ENCODE results near the gene ZDHHC1. TPM values are rescaled to one million over a fixed set of nuclear protein-coding genes. Genes with fewer than 3 reads are reported as not detected.

The ZDHHC1 gene
- total and polyA plus RNA-seq, 2 of the 13 experiments (the other 11 are each of a cell fraction or from before 2014, with no cell fraction given), result 0.51 to 1.1 TPM

DNA sequence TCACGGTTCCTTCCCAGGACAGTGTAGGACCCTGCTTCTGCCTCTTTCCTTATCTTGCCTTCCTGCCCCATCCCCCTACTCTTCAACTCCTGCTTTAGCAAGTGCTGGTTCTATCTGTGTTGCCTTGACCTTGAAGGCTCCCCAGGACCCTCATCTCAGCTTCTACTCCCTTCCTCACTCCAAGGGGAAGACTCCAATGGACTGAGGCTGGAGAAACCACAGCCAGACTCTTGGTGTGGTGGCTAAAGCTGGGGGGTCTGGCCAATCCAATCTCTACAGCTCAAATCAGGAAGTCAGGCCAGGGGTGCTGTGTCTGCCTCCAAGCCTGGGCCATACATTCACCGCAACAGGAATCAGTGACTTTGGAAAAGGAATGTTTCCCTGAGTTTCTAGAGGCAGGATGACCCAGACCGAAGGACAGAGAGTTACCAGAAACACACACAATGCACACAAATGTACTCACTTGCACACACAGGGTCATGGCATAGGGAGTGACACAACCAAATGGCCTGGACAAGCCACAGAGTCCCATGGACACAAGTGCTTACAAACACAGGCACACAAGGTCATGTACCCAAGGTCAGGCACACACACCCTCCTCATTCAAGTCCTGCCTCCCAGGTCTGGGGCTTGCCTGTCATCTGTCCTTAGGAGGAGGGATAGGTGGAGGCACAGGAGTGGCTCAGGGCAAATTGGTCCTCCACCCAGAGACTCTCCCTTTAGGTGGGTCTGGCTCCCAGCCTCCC is 12.9 kb upstream of the ZDHHC1 start (continued):
- no peak for TF ChIP-seq RBM22 (optimal IDR thresholded peaks at IDR 0.05; ENCODE audit: low read length)
- no peak for TF ChIP-seq SMC3 (IDR thresholded peaks at IDR 0.05; ENCODE audit: low read length)
- no peak for TF ChIP-seq RFX5 (IDR thresholded peaks at IDR 0.05; ENCODE audit: low read depth, low read length)
- no peak for TF ChIP-seq JDP2 (CRISPR knock-in tag; IDR thresholded peaks at IDR 0.05; ENCODE audit: borderline replicate concordance)
- no peak for TF ChIP-seq SNAI1 (CRISPR knock-in tag; IDR thresholded peaks at IDR 0.05; ENCODE audit: borderline replicate concordance)
- TF ChIP-seq, protein P1, sequence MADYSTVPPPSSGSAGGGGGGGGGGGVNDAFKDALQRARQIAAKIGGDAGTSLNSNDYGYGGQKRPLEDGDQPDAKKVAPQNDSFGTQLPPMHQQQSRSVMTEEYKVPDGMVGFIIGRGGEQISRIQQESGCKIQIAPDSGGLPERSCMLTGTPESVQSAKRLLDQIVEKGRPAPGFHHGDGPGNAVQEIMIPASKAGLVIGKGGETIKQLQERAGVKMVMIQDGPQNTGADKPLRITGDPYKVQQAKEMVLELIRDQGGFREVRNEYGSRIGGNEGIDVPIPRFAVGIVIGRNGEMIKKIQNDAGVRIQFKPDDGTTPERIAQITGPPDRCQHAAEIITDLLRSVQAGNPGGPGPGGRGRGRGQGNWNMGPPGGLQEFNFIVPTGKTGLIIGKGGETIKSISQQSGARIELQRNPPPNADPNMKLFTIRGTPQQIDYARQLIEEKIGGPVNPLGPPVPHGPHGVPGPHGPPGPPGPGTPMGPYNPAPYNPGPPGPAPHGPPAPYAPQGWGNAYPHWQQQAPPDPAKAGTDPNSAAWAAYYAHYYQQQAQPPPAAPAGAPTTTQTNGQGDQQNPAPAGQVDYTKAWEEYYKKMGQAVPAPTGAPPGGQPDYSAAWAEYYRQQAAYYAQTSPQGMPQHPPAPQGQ (CRISPR knock-in tag; IDR thresholded peaks at IDR 0.05; ENCODE audit: borderline replicate concordance), result no peak
- TF ChIP-seq, protein P2, sequence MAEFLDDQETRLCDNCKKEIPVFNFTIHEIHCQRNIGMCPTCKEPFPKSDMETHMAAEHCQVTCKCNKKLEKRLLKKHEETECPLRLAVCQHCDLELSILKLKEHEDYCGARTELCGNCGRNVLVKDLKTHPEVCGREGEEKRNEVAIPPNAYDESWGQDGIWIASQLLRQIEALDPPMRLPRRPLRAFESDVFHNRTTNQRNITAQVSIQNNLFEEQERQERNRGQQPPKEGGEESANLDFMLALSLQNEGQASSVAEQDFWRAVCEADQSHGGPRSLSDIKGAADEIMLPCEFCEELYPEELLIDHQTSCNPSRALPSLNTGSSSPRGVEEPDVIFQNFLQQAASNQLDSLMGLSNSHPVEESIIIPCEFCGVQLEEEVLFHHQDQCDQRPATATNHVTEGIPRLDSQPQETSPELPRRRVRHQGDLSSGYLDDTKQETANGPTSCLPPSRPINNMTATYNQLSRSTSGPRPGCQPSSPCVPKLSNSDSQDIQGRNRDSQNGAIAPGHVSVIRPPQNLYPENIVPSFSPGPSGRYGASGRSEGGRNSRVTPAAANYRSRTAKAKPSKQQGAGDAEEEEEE (CRISPR knock-in tag; IDR thresholded peaks at IDR 0.05; ENCODE audit: borderline replicate concordance), result no peak
- TF ChIP-seq ZNF777 (CRISPR knock-in tag; IDR thresholded peaks at IDR 0.05), result no peak
- TF ChIP-seq ZFP36L1 (CRISPR knock-in tag; IDR thresholded peaks at IDR 0.05), result no peak
- TF ChIP-seq, protein P3, sequence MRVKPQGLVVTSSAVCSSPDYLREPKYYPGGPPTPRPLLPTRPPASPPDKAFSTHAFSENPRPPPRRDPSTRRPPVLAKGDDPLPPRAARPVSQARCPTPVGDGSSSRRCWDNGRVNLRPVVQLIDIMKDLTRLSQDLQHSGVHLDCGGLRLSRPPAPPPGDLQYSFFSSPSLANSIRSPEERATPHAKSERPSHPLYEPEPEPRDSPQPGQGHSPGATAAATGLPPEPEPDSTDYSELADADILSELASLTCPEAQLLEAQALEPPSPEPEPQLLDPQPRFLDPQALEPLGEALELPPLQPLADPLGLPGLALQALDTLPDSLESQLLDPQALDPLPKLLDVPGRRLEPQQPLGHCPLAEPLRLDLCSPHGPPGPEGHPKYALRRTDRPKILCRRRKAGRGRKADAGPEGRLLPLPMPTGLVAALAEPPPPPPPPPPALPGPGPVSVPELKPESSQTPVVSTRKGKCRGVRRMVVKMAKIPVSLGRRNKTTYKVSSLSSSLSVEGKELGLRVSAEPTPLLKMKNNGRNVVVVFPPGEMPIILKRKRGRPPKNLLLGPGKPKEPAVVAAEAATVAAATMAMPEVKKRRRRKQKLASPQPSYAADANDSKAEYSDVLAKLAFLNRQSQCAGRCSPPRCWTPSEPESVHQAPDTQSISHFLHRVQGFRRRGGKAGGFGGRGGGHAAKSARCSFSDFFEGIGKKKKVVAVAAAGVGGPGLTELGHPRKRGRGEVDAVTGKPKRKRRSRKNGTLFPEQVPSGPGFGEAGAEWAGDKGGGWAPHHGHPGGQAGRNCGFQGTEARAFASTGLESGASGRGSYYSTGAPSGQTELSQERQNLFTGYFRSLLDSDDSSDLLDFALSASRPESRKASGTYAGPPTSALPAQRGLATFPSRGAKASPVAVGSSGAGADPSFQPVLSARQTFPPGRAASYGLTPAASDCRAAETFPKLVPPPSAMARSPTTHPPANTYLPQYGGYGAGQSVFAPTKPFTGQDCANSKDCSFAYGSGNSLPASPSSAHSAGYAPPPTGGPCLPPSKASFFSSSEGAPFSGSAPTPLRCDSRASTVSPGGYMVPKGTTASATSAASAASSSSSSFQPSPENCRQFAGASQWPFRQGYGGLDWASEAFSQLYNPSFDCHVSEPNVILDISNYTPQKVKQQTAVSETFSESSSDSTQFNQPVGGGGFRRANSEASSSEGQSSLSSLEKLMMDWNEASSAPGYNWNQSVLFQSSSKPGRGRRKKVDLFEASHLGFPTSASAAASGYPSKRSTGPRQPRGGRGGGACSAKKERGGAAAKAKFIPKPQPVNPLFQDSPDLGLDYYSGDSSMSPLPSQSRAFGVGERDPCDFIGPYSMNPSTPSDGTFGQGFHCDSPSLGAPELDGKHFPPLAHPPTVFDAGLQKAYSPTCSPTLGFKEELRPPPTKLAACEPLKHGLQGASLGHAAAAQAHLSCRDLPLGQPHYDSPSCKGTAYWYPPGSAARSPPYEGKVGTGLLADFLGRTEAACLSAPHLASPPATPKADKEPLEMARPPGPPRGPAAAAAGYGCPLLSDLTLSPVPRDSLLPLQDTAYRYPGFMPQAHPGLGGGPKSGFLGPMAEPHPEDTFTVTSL (CRISPR knock-in tag; IDR thresholded peaks at IDR 0.05; ENCODE audit: borderline replicate concordance), result no peak
- no peak for TF ChIP-seq PRPF4 (IDR thresholded peaks at IDR 0.05; ENCODE audit: low read depth, low read length, poor library complexity, severe bottlenecking)
- no peak for TF ChIP-seq RCOR2 (CRISPR knock-in tag; IDR thresholded peaks at IDR 0.05)
- TF ChIP-seq ZNF17 (CRISPR knock-in tag; IDR thresholded peaks at IDR 0.05), result no peak
- TF ChIP-seq SALL2 (CRISPR knock-in tag; IDR thresholded peaks at IDR 0.05), result peak; percentile 76; the same call in 1 of the 2 replicates
- no peak for TF ChIP-seq REXO4 (CRISPR knock-in tag; IDR thresholded peaks at IDR 0.05; ENCODE audit: borderline replicate concordance)
- no peak for TF ChIP-seq ZNF720 (CRISPR knock-in tag; IDR thresholded peaks at IDR 0.05)
- no peak for TF ChIP-seq ZNF549 (CRISPR knock-in tag; IDR thresholded peaks at IDR 0.05)
- TF ChIP-seq DNMT1 (CRISPR knock-in tag; IDR thresholded peaks at IDR 0.05), result 0 out of 2 replicates have a peak, but pooled peaks have one; percentile 41
- TF ChIP-seq POLR2AphosphoS5 (IDR thresholded peaks at IDR 0.05; ENCODE audit: low read depth, low read length), result peak; percentile 43; the same call in 1 of the 2 replicates
- TF ChIP-seq MLLT10 (CRISPR knock-in tag; IDR thresholded peaks at IDR 0.05), result no peak
- TF ChIP-seq ZNF432 (CRISPR knock-in tag; IDR thresholded peaks at IDR 0.05; ENCODE audit: borderline replicate concordance), result no peak
- TF ChIP-seq SIN3A (IDR thresholded peaks at IDR 0.05; ENCODE audit: borderline replicate concordance, low read depth, low read length), result no peak

All from HepG2 (cell line).